Esophagus squamous epithelium (tissue), 5 donors: Measurements from ENCODE around the gene PALD1. TPM values are rescaled to one million over a fixed set of nuclear protein-coding genes. Genes with fewer than 3 reads are reported as not detected.
"Not testable (repeated sequence)": the region's sequence is repeated elsewhere in the genome, so short reads cannot be mapped to it uniquely, and the experiment has no call there.

Experiments used
- DNase-seq: peaks from one replicate; lab custom pipeline; 2025; lab: John Stamatoyannopoulos, UW
- H3K27ac ChIP-seq, 4 donors: fragments of 200-600 bp; sonication (generic); one replicate each; pipeline ENCODE4 v1.5.1; 2016 to 2019; ENCODE audit warnings: mild to moderate bottlenecking in 1 of 4
- H3K27me3 ChIP-seq, 4 donors: fragments of 200-600 bp; sonication (generic); 1 replicate in 3 of 4; 2 replicates in 1 of 4; pipeline versions ENCODE4 v1.5.1 to v1.6.0; 2017 to 2021; ENCODE audit warnings: antibody characterized with exemption in 1 of 4
- H3K36me3 ChIP-seq, 3 donors: fragments of 200-600 bp; sonication (generic); one replicate each; pipeline ENCODE4 v1.5.1; 2016 to 2019
- H3K4me1 ChIP-seq, 3 donors: fragments of 200-600 bp; sonication (generic); one replicate each; pipeline ENCODE4 v1.5.1; 2017 to 2019
- H3K4me3 ChIP-seq, 4 donors: fragments of 200-600 bp; sonication (generic); 1 replicate in 3 of 4; 2 replicates in 1 of 4; pipeline ENCODE4 v1.5.1; 2016 to 2019; ENCODE audit warnings: mild to moderate bottlenecking in 2 of 4, moderate library complexity in 1 of 4
- H3K9me3 ChIP-seq, 3 donors: fragments of 200-600 bp; sonication (generic); one replicate each; pipeline ENCODE4 v1.5.1; 2016 to 2019
- POLR2A ChIP-seq, 4 donors: fragments of 450-650 bp; IDR thresholded peaks; one replicate each; pipeline ENCODE4 v1.6.1; 2017; ENCODE audit warnings: antibody characterized with exemption in 4 of 4, mild to moderate bottlenecking in 4 of 4, moderate library complexity in 3 of 4
- WGBS, 2 donors: methylation state at CpG; one replicate each; pipeline ENCODE4 v1.1.5; 2018; 5-methylcytosine and 5-hydroxymethylcytosine counted together
- intact Hi-C: fragments of 100-400 bp; cut with DNase I; formaldehyde crosslinking; loops from one replicate; pipeline ENCODE4 v1.15.0; 2022
- total RNA-seq, 4 donors: library from RNA; depleted of rRNA; stranded (reverse); fragments of >200 nt; gene quantifications; one replicate each; pipeline ENCODE4 v1.1.0, GENCODE V29; 2016
- TF ChIP-seq, protein P1 (sequence below), 6 experiments: fragments of 450-650 bp in 4 of 6; fragments of 200-600 bp in 2 of 6; sonication (generic) in 2 of 6; IDR thresholded peaks; one replicate each; pipeline ENCODE4 v1.5.1; 2016 to 2019; ENCODE audit warnings: antibody characterized with exemption in 6 of 6, mild to moderate bottlenecking in 4 of 6, moderate library complexity in 4 of 6
- donor health status: DM: yes; HTN: yes; CAD: no.

The PALD1 gene
- total RNA-seq, 4 donors from 2014 or later: 2.6 to 11.3 (median 4.5) TPM

DNA sequence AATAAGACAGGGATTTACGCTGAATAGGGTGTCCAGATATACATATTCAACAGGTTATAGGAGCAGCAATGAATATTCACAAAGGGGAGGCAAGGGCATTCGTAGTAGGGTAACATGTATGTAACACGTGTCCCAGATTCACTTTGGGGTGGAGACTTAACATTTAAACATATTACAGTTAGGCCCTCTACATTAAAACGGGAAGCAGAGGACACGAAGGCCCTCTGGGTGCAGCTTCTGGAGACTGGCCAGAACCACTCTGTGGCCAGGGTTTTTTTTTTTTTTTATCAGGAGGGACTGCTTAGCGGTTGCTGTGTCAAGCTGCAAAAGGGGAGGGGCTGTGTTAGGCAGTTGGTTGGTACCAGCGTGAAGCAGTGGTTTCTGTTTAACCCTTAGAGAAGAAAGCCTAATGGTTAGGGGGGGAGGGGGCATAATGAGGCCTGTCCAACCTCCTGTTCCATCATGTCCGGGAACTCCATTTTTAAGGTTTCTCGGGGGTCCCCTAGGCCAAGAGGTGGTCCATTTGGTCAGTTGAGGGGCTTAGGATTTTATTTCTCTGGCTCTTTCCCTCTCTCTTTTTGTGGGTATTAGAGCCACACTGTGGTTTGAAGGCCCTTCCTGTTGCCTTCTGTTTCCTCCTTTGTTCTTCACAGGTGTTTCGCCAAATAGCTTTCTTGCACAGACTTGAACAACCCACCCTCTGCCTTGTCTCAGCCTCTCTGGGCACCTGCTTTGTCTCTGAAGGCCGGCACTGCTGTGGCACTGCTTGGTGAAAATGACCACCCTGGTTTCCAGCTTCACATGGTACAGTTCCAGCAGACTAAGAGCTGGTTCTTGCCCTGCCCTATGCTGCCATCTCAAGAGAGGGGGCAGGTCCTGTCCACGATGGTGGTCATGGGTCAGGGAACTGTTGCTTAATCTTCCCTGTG, 97.6 kb downstream of the PALD1 start:
- Histone ChIP-seq H3K4me3 (peak overlapping the region in 1 of 4 donors; percentile 12), H3K27ac (peak overlapping the region in 1 of 4 donors; percentile 16), H3K9me3 (no peaks in the 10 kb centered on the region), H3K27me3 (no peaks in the 10 kb centered on the region), H3K4me1 (peaks cover 21 to 50% (median 21%) of the 10 kb centered on the region in 3 donors), H3K36me3 (no peaks in the 10 kb centered on the region)
- TF ChIP-seq, protein P1, sequence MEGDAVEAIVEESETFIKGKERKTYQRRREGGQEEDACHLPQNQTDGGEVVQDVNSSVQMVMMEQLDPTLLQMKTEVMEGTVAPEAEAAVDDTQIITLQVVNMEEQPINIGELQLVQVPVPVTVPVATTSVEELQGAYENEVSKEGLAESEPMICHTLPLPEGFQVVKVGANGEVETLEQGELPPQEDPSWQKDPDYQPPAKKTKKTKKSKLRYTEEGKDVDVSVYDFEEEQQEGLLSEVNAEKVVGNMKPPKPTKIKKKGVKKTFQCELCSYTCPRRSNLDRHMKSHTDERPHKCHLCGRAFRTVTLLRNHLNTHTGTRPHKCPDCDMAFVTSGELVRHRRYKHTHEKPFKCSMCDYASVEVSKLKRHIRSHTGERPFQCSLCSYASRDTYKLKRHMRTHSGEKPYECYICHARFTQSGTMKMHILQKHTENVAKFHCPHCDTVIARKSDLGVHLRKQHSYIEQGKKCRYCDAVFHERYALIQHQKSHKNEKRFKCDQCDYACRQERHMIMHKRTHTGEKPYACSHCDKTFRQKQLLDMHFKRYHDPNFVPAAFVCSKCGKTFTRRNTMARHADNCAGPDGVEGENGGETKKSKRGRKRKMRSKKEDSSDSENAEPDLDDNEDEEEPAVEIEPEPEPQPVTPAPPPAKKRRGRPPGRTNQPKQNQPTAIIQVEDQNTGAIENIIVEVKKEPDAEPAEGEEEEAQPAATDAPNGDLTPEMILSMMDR (IDR thresholded peaks at IDR 0.05): no peak
- no peak for TF ChIP-seq POLR2A (IDR thresholded peaks at IDR 0.05)
- DNase-seq: no peak
- WGBS, 2 donors: 17 to 24% methylated on average over 11 to 12 of the region's 12 CpGs
- intact Hi-C loops: no loop called here

GRCh38 chr10:70576803-70577517, 98.4 kb downstream of the PALD1 start:
- WGBS, 2 donors: 64 to 93% methylated on average over 2 of the region's 2 CpGs
- Histone ChIP-seq H3K36me3 (no peaks in the 10 kb centered on the region), H3K27me3 (no peaks in the 10 kb centered on the region), H3K4me3 (no peak overlapping the region), H3K4me1 (peaks cover 21 to 50% (median 21%) of the 10 kb centered on the region in 3 donors), H3K9me3 (no peaks in the 10 kb centered on the region), H3K27ac (peak overlapping the region in 1 of 4 donors; percentile 16)
- DNase-seq: no peak
- TF ChIP-seq, protein P1 (IDR thresholded peaks at IDR 0.05): no peak
- no peak for TF ChIP-seq POLR2A (IDR thresholded peaks at IDR 0.05)
- intact Hi-C loops: no loop called here

DNA sequence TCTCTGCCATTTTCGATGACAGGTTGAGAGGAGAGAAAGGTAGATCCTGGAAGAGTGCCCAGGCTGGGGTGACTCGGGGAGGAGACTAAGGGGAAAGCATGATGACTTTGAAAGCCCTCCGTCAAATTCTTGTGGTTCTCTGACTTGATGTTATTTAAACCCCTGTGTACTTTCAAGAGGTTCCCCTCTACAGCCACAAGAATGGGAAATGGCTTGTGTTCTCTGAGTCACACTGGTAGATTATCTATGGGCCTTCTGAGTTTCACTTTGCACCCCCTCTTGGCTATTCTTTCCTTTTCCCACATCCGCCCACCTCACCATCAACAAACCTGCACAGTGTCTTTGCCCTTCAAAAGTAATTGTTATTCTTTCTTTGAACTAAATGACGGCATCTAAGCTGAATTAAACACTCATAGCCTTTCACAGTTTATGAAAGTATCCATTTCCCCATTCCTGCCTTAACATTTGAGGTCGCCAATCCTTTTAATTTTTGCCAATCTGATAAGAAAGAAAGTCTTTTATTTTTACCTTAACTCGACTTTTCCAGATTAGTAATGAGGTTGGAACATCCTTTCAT, 99.9 kb downstream of the PALD1 start:
- TF ChIP-seq, protein P1 (IDR thresholded peaks at IDR 0.05): no peak
- TF ChIP-seq POLR2A (IDR thresholded peaks at IDR 0.05): no peak
- Histone ChIP-seq H3K4me3 (no peak overlapping the region), H3K4me1 (peaks cover 17 to 44% (median 21%) of the 10 kb centered on the region in 3 donors), H3K27me3 (no peaks in the 10 kb centered on the region), H3K9me3 (no peaks in the 10 kb centered on the region), H3K36me3 (no peaks in the 10 kb centered on the region), H3K27ac (no peak overlapping the region)
- no peak for DNase-seq
- intact Hi-C loops: no loop called here
- WGBS, 2 donors: 48 to 54% methylated on average over 7 of the region's 7 CpGs

DNA sequence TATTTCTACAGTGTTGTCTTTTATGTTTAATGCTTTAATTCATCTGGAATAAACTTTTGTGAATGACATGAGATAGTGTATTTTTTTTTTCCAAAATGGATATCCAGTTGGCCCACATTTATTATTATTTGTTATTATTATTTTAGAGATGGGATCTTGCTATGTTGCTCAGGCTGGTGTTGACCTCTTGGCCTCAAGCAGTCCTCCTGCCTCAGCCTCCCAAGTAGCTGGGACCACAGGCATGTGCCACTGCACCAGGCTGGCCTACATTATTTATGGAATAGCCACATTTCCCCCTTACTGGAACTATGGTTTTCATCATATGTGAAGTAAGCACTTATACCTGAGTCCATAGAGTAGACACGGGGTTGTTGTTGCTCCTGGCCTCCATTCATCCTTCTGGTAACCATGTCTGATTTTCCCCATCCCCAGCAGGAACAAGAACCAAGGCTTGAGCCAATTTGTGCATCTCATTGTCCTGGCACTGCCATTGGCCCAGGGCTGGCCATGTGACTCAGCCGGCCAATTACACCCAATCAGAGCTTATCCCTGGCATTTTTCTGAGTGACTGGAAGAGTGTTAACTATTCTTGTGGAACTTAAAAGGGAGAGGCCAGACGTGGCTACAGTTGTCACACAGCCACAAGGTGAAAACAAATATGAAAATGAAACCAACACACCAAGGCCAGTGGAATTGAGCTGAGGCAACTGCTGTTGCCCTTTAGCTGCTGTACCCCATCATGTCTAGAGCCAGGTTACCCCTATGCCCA, 100.9 kb downstream of the PALD1 start:
- 68 to 70% methylated on average over 2 to 3 of the region's 3 CpGs for WGBS, 2 donors
- Histone ChIP-seq H3K36me3 (no peaks in the 10 kb centered on the region), H3K27me3 (no peaks in the 10 kb centered on the region), H3K4me1 (peaks cover 14 to 37% (median 15%) of the 10 kb centered on the region in 3 donors), H3K9me3 (no peaks in the 10 kb centered on the region), H3K27ac (no peak overlapping the region), H3K4me3 (no peak overlapping the region)
- no peak for DNase-seq
- TF ChIP-seq POLR2A (IDR thresholded peaks at IDR 0.05): no peak
- TF ChIP-seq, protein P1 (IDR thresholded peaks at IDR 0.05): no peak
- intact Hi-C loops: no loop called here

DNA sequence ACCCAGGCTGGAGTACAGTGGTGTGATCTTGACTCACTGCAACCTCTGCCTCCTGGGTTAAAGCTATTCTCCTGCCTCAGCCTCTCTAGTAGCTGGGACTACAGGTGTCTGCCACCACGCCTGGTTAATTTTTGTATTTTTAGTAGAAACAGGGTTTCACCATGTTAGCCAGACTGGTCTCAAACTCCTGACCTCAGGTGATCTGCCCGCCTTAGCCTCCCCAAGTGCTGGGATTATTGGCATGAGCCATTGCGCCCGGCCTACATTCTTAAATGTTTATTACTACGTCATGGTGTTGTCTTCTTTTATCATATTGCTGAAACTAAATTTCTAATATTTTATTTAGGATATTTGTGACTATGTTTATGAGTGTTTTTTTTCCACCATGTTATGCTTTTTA, 102.6 kb downstream of the PALD1 start:
- H3K36me3 ChIP-seq, H3K9me3 ChIP-seq, H3K4me3 ChIP-seq, H3K27me3 ChIP-seq, intact Hi-C loops, DNase-seq, H3K27ac ChIP-seq: not testable (repeated sequence)
- WGBS, 2 donors: 96 to 99% methylated on average over 5 of the region's 5 CpGs
- peaks cover 5 to 34% (median 7%) of the 10 kb centered on the region in 3 donors for H3K4me1 ChIP-seq
